Stimulated activated naive CD8-positive, alpha-beta T cell treated with anti-CD3 and anti-CD28 coated beads, Interleukin-15, Interleukin-2, amounts not matched to agents 100 U/mL and 50 U/mL, for 24 hours (primary cell): ENCODE measurements around the gene WDR13.
"Not testable (repeated sequence)": the region's sequence is repeated elsewhere in the genome, so short reads cannot be mapped to it uniquely, and the experiment has no call there.

ENCODE experiments used
- ATAC-seq: fragments of 150-1000 bp; cut with Tn5 transposase; one replicate; pipeline ENCODE4 v1.10.0; 2021
- DNase-seq: peaks from one replicate; pipeline ENCODE4 v3.0.0; 2021

The WDR13 gene

GRCh38 chrX:48597353-48598264 is at the start of gene WDR13:
Gene WDR13 (plus strand): TSS chrX:48597492. CDS start chrX:48597997, 505 bp downstream.
- DNase-seq (peak; percentile 88), ATAC-seq (peak; percentile 89)

- no peak for DNase-seq
- ATAC-seq, result no peak
Observed at GRCh38 chrX:48548871-48549270, 48.4 kb upstream of the WDR13 start.

GRCh38 chrX:48555731-48556325 is 41.5 kb upstream of the WDR13 start:
- not testable (repeated sequence) for DNase-seq, ATAC-seq

GRCh38 chrX:48558271-48558670 is 39.0 kb upstream of the WDR13 start:
- ATAC-seq, result peak; percentile 84
- DNase-seq, result no peak

- DNase-seq (no peak), ATAC-seq (no peak)
Observed at GRCh38 chrX:48559636-48560035, 37.7 kb upstream of the WDR13 start.

- ATAC-seq (no peak), DNase-seq (no peak)
Observed at GRCh38 chrX:48560056-48560455, 37.2 kb upstream of the WDR13 start.

- DNase-seq (no peak), ATAC-seq (no peak)
Observed at GRCh38 chrX:48560681-48561080, 36.6 kb upstream of the WDR13 start.

- ATAC-seq (peak; percentile 58), DNase-seq (no peak)
Observed at GRCh38 chrX:48569958-48570357, 27.3 kb upstream of the WDR13 start.

- peak; percentile 17 for DNase-seq
- no peak for ATAC-seq
Observed at GRCh38 chrX:48573690-48574269, 23.5 kb upstream of the WDR13 start.

GRCh38 chrX:48574270-48575266 is 22.7 kb upstream of the WDR13 start, which contains the start of gene RBM3:
Gene RBM3 (plus strand): TSS chrX:48574484. CDS start chrX:48575181, 697 bp downstream.
- DNase-seq (peak; percentile 88), ATAC-seq (peak; percentile 94)

- ATAC-seq (no peak), DNase-seq (no peak)
Observed at GRCh38 chrX:48575642-48576041, 21.6 kb upstream of the WDR13 start.

GRCh38 chrX:48576108-48576507 is 21.2 kb upstream of the WDR13 start:
- DNase-seq, result no peak
- no peak for ATAC-seq

- DNase-seq, result no peak
- no peak for ATAC-seq
Observed at GRCh38 chrX:48578661-48579128, 18.6 kb upstream of the WDR13 start.

GRCh38 chrX:48579259-48579658 is 18.0 kb upstream of the WDR13 start:
- DNase-seq (no peak), ATAC-seq (no peak)

GRCh38 chrX:48580662-48581061 is 16.6 kb upstream of the WDR13 start:
- no peak for ATAC-seq
- DNase-seq, result no peak

GRCh38 chrX:48584698-48585097 is 12.6 kb upstream of the WDR13 start:
- DNase-seq (no peak), ATAC-seq (no peak)

- ATAC-seq (no peak), DNase-seq (no peak)
Observed at GRCh38 chrX:48589482-48590162, 7.7 kb upstream of the WDR13 start.

GRCh38 chrX:48590203-48591103 is 6.8 kb upstream of the WDR13 start:
- no peak for ATAC-seq

GRCh38 chrX:48591255-48591791 is 6.0 kb upstream of the WDR13 start:
- DNase-seq, result no peak
- no peak for ATAC-seq

More at GRCh38 chrX:48590203-48591103, 6.8 kb upstream of the WDR13 start:
- no peak for DNase-seq

- no peak for DNase-seq
- ATAC-seq, result no peak
Observed at GRCh38 chrX:48592971-48593370, 4.3 kb upstream of the WDR13 start.
